Measurements from ENCODE around the gene BORCS8.

- TF ChIP-seq POU6F1 (CRISPR knock-in tag; IDR thresholded peaks at IDR 0.05; ENCODE audit: borderline replicate concordance, low read depth) (no peak), ZFP3 (CRISPR knock-in tag; IDR thresholded peaks at IDR 0.05) (no peak), CSDC2 (CRISPR knock-in tag; IDR thresholded peaks at IDR 0.05) (no peak), ZFP30 (CRISPR knock-in tag; IDR thresholded peaks at IDR 0.05) (no peak), PATZ1 (CRISPR knock-in tag; IDR thresholded peaks at IDR 0.05; ENCODE audit: borderline replicate concordance) (no peak), GLIS3 (CRISPR knock-in tag; IDR thresholded peaks at IDR 0.05) (no peak), ZNF70 (CRISPR knock-in tag; IDR thresholded peaks at IDR 0.05) (no peak)
Observed at GRCh38 chr19:19179548-19180441, 12.2 kb downstream of the BORCS8 start.
